H1 (cell line): ENCODE measurements around the gene MAFB. TPM values are rescaled to one million over a fixed set of nuclear protein-coding genes. Genes with fewer than 3 reads are reported as not detected.

Experiments used
- ATF3 ChIP-seq: IDR thresholded peaks from 2 replicates; pipeline ENCODE4 v1.6.1; 2011; ENCODE audit warnings: low read depth, mild to moderate bottlenecking, low read length; ENCODE audit not compliant: insufficient read depth
- polyA plus RNA-seq, 7 experiments: library from polyadenylated mRNA; depleted of rRNA in 3 of 7; stranded (reverse) in 5 of 7; unstranded in 2 of 7; fragments of >200 nt in 5 of 7; fragments of 200-250 nt in 2 of 7; gene quantifications; 1 replicate in 5 of 7; 2 replicates in 1 of 7; 4 replicates in 1 of 7; pipeline versions ENCODE4 v1.2.1 to v1.2.3, GENCODE V29; 2011 to 2013; ENCODE audit warnings: missing spikeins in 2 of 7, mixed read lengths in 2 of 7
- total RNA-seq: library from RNA; stranded (reverse); fragmentation: NEBNext Ultra II Directional; extraction: Animal tissue kit (Norgen Biotek cat#: 25700); gene quantifications from 2 replicates; pipeline ENCODE4 v1.2.1, GENCODE V29; 2021

Gene MAFB
- total and polyA plus RNA-seq, 2 of the 8 experiments (the other 6 are each of a cell fraction or from before 2014, with no cell fraction given) = 0.83 to 1.8 TPM

GRCh38 chr20:40648210-40649072 lies 40.6 kb downstream of the MAFB start (continued):
- no peak for TF ChIP-seq ATF3
